GM12878 (cell line): ENCODE measurements around the gene FKTN. TPM values are rescaled to one million over a fixed set of nuclear protein-coding genes. Genes with fewer than 3 reads are reported as not detected.

Source experiments
- ATAC-seq: fragments of 200-7000 bp; cut with Tn5 transposase; 3 replicates; pipeline ENCODE4 v1.9.1; 2020; ENCODE audit warnings: mild to moderate bottlenecking, moderate library complexity
- BruUV-seq: library from RNA; stranded (reverse); fragments of 400-500 nt; replicated peaks from 2 replicates; lab custom pipeline; 2021; lab: Mats Ljungman, UMichigan
- CTCF ChIA-PET: fragments of 300-600 bp; sonication (Branson Sonifier 250); formaldehyde crosslinking; extraction: SDS; loops from one replicate; lab custom pipeline; 2021; ENCODE audit warnings: inconsistent platforms; lab: Yijun Ruan, JAX
- POLR2A ChIA-PET: fragments of 350-600 bp; formaldehyde crosslinking; extraction: SDS; loops from one replicate; lab custom pipeline; 2021; ENCODE audit warnings: inconsistent platforms; lab: Charles Lee
- RAD21 ChIA-PET: fragments of 300-600 bp; sonication (Branson Sonifier 250); formaldehyde crosslinking; loops from one replicate; lab custom pipeline; 2023; ENCODE audit warnings: antibody characterized with exemption; ENCODE audit not compliant: unreplicated experiment; lab: Charles Lee
- SMC1A ChIA-PET: fragments of 300-600 bp; sonication (Branson Sonifier 250); formaldehyde crosslinking; loops from one replicate; lab custom pipeline; 2023; ENCODE audit not compliant: unreplicated experiment, uncharacterized antibody; lab: Charles Lee
- DNase-seq: peaks from one replicate; pipeline ENCODE4 v3.0.0-alpha.2; 2011; ENCODE audit warnings: low read depth, low spot score
- FAIRE-seq: peaks from 3 replicates; lab custom pipeline; 2011; peaks lifted over from hg19 to GRCh38; lab: Jason Lieb, UNC
- H2AFZ ChIP-seq: 2 replicates; pipeline ENCODE4 v1.6.0; 2011; ENCODE audit warnings: low read depth, low read length, control low read depth; ENCODE audit not compliant: control insufficient read depth
- H3K27ac ChIP-seq: 2 replicates; pipeline ENCODE4 v1.5.1; 2011; ENCODE audit warnings: control low read depth; ENCODE audit not compliant: control insufficient read depth, insufficient read depth
- H3K27me3 ChIP-seq, 2 experiments: replicated peaks in 1 of 2; 2 replicates each; pipeline versions ENCODE4 v1.6.0 to v1.6.1; 2011; ENCODE audit warnings: low read length in 1 of 2; ENCODE audit not compliant: control insufficient read depth in 2 of 2, insufficient read depth in 2 of 2
- H3K36me3 ChIP-seq, 2 experiments: 2 replicates each; pipeline ENCODE4 v1.5.1; 2011; ENCODE audit warnings: low read length in 1 of 2; ENCODE audit not compliant: control insufficient read depth in 2 of 2, insufficient read depth in 2 of 2
- H3K4me1 ChIP-seq: 2 replicates; pipeline ENCODE4 v1.6.1; 2011; ENCODE audit warnings: mild to moderate bottlenecking, low read length, moderate library complexity, mixed read lengths; ENCODE audit not compliant: control insufficient read depth, insufficient read depth
- H3K4me2 ChIP-seq: 2 replicates; pipeline ENCODE4 v1.6.0; 2011; ENCODE audit warnings: control low read depth; ENCODE audit not compliant: control insufficient read depth, insufficient read depth
- H3K4me3 ChIP-seq: fragments of 200-600 bp; sonication (generic); 2 replicates; pipeline ENCODE4 v1.5.1; 2016
- H3K79me2 ChIP-seq: 2 replicates; pipeline ENCODE4 v1.6.0; 2011; ENCODE audit warnings: low read length; ENCODE audit not compliant: control insufficient read depth, insufficient read depth
- H3K9ac ChIP-seq: 2 replicates; pipeline ENCODE4 v1.8.0; 2011; ENCODE audit warnings: low read length, control low read depth, mixed read lengths; ENCODE audit not compliant: control insufficient read depth, insufficient read depth
- H3K9me3 ChIP-seq: replicated peaks from 3 replicates; pipeline ENCODE4 v1.5.1; 2011; ENCODE audit warnings: mild to moderate bottlenecking, low read length; ENCODE audit not compliant: control insufficient read depth, insufficient read depth
- H4K20me1 ChIP-seq: 2 replicates; pipeline ENCODE4 v1.6.0; 2011; ENCODE audit not compliant: control insufficient read depth, insufficient read depth
- ATF7 ChIP-seq: fragments of 450-650 bp; IDR thresholded peaks from 2 replicates; pipeline ENCODE4 v1.6.1; 2016; ENCODE audit warnings: low read depth, mild to moderate bottlenecking
- FOXK2 ChIP-seq: fragments of 450-650 bp; IDR thresholded peaks from 2 replicates; pipeline ENCODE4 v1.6.1; 2017; ENCODE audit warnings: mild to moderate bottlenecking, moderate library complexity
- GABPA ChIP-seq: IDR thresholded peaks from 2 replicates; pipeline ENCODE4 v1.6.1; 2014; ENCODE audit warnings: antibody characterized with exemption, low read depth, mild to moderate bottlenecking, inconsistent platforms
- MYC ChIP-seq: IDR thresholded peaks from 2 replicates; pipeline ENCODE4 v1.6.1; 2011; ENCODE audit warnings: mild to moderate bottlenecking, low read length, moderate library complexity, inconsistent platforms; ENCODE audit not compliant: insufficient read depth, insufficient replicate concordance, insufficient read length, severe bottlenecking
- RAD51 ChIP-seq: fragments of 450-650 bp; IDR thresholded peaks from 2 replicates; pipeline ENCODE4 v1.6.1; 2016; ENCODE audit warnings: moderate library complexity, mild to moderate bottlenecking, inconsistent platforms
- SPI1 ChIP-seq: IDR thresholded peaks from 2 replicates; pipeline ENCODE4 v1.6.1; 2011; ENCODE audit warnings: low read depth, mild to moderate bottlenecking, low read length, moderate library complexity, borderline replicate concordance; ENCODE audit not compliant: insufficient read depth
- WGBS: methylation state at CpG from one replicate; pipeline ENCODE4 v1.1.6; 2016; ENCODE audit warnings: low lambda C conversion rate; ENCODE audit not compliant: insufficient replicate concordance, insufficient coverage; ENCODE audit errors: missing lambda C conversion rate; 5-methylcytosine and 5-hydroxymethylcytosine counted together
- in situ Hi-C: fragments of 300-500 bp; cut with MboI; formaldehyde crosslinking; loops from 9 replicates; pipeline ENCODE4 v1.14.3; 2018; ENCODE audit warnings: mixed read lengths
- intact Hi-C: fragments of 100-400 bp; cut with micrococcal nuclease; formaldehyde crosslinking; loops from one replicate; pipeline ENCODE4 v1.14.2; 2022; ENCODE audit not compliant: unreplicated experiment
- polyA plus RNA-seq, 11 experiments: library from polyadenylated mRNA; depleted of rRNA in 4 of 11; unstranded in 6 of 11; stranded (reverse) in 5 of 11; fragments of >200 nt; fragmentation: Nextera tagmentation in 4 of 11; fragmentation: Illumina TruSeq in 1 of 11; extraction: Ambion mirVana in 4 of 11; extraction: Trizol in 1 of 11; gene quantifications; 1 replicate in 1 of 11; 2 replicates in 10 of 11; pipeline versions ENCODE4 v1.2.1 to v1.2.3, GENCODE V29; 2011 to 2016; ENCODE audit warnings: inconsistent platforms in 2 of 11, missing spikeins in 2 of 11, low read depth in 1 of 11
- total RNA-seq, 4 experiments: library from RNA; depleted of rRNA in 3 of 4; stranded (reverse); fragments of >200 nt in 3 of 4; fragmentation: Illumina TruSeq in 1 of 4; extraction: Trizol in 1 of 4; gene quantifications; 2 replicates each; pipeline versions ENCODE4 v1.2.1 to v1.2.3, GENCODE V29; 2013 to 2021
- TF ChIP-seq, protein P1 (sequence below): fragments of 450-650 bp; formaldehyde crosslinking; IDR thresholded peaks from 2 replicates; pipeline ENCODE4 v1.5.0; 2022; ENCODE audit warnings: mild to moderate bottlenecking, missing genetic modification characterization

Gene FKTN
- total and polyA plus RNA-seq, 10 of the 15 experiments (the other 5 are each of a cell fraction or from before 2014, with no cell fraction given): 3.6 to 15.9 (median 10.6) TPM

DNA sequence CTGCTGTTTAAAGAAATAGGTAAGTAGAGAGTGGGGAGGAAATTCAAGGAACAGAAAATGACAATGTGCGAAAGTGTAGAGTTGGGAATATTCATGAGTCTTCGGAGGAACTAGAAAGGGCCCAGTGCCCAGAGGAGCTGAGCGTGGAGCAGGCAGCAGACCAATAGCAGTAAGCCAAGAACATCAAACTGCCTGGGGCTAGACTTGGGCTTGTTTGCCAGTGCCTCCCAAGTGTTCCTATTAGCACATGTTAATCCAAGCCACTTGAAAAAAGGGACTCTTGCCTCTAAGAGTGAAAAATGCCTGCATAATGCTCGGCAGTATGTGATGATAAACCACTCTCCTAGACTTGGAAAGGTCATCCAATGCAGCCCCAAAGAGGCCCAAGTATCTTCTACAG is 103.1 kb downstream of the FKTN start:
- H3K27me3 ChIP-seq: no peaks in the 10 kb centered on the region; a peak in 1 of 4 replicates
- SMC1A ChIA-PET: no interaction called here
- no peak overlapping the region for H3K4me3 ChIP-seq
- no peaks in the 10 kb centered on the region for H4K20me1 ChIP-seq
- no peaks in the 10 kb centered on the region for H3K36me3 ChIP-seq
- ATAC-seq: no peak
- WGBS: 85% methylated on average over 4 of the region's 4 CpGs
- peaks cover 14% of the 10 kb centered on the region for H3K4me1 ChIP-seq
- no peaks in the 10 kb centered on the region for H3K79me2 ChIP-seq
- RAD21 ChIA-PET: interaction anchor here (1.1 kb wide), 1 partner anchor 160 kb away, joined by 3 read pairs; no protein-coding TSS in a partner anchor
- no TSS peak for BruUV-seq
- no peak overlapping the region for H3K4me2 ChIP-seq
- CTCF ChIA-PET: interaction anchor here (1.4 to 1.5 kb wide), 2 partner anchors 23 to 57 kb away, joined by 3 to 4 read pairs; no protein-coding TSS in a partner anchor
- H3K27ac ChIP-seq: no peak overlapping the region
- in situ Hi-C loops: no loop called here
- intact Hi-C loops: no loop called here
- FAIRE-seq: peak; percentile 23
- no peak overlapping the region for H3K9ac ChIP-seq
- H3K9me3 ChIP-seq: no peaks in the 10 kb centered on the region
- H2AFZ ChIP-seq: no peak overlapping the region
- DNase-seq: no peak
- POLR2A ChIA-PET: no interaction called here
- TF ChIP-seq GABPA: no peak

DNA sequence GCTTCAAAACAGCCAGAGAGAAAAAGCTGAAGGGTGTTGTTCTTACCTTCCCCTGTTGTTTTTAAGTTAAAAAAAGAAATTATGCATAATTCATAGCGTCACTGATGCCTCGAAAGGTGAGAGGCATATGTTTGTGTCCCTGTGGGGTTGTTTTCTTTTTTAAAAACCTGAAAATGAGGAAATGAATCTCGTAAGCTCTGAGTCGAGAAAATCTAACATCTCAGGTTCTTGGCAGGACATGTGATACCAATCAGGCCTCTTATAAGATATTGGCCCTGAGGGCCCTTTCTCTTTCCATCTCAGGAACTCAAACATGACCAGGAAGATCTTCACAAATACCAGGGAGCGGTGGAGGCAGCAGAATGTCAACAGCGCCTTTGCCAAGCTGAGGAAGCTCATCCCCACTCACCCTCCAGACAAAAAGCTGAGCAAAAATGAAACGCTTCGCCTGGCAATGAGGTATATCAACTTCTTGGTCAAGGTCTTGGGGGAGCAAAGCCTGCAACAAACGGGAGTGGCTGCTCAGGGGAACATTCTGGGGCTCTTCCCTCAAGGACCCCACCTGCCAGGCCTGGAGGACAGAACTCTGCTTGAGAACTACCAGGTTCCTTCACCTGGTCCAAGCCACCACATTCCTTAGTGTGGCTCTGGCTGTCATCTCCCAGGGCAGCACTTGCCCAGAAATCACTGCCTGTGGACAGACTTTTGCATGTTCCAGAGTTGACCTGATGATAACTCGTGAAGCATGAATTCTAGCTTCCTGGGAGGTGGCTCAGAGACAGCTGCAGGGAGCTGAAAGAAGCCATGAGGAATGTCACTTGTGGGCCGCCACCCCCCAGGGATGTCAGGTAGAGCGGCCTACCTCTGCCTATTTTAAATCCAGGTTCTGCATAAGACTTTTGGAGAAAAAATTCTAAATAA is 104.5 kb downstream of the FKTN start, which contains the start of gene TAL2:
Gene TAL2 (plus strand): TSS at position 274 of the 921 bp plus-strand sequence. CDS start 40 bp downstream, at position 314.
- Histone ChIP-seq H3K4me3 (no peak within 1 kb of the TSS), H2AFZ (peak within 1 kb of the TSS; percentile 90), H3K4me1 (peaks cover 14% of the 10 kb centered on the region), H3K27ac (peak within 1 kb of the TSS; percentile 47), H4K20me1 (no peaks in the 10 kb centered on the region), H3K9me3 (no peaks in the 10 kb centered on the region), H3K4me2 (peak within 1 kb of the TSS; percentile 62), H3K79me2 (no peaks in the 10 kb centered on the region), H3K36me3 (no peaks in the 10 kb centered on the region), H3K27me3 (no peaks in the 10 kb centered on the region), H3K9ac (no peak within 1 kb of the TSS)
- ATAC-seq: peak; percentile 91
- intact Hi-C loops (no loop called here), in situ Hi-C loops (no loop called here)
- SMC1A ChIA-PET: interaction anchor here (1.0 to 1.2 kb wide), 2 partner anchors 56 to 131 kb away, joined by 3 to 6 read pairs; no protein-coding TSS in a partner anchor
- 23% methylated on average over 12 of the region's 12 CpGs for WGBS
- CTCF ChIA-PET: interaction anchor here (0.7 to 1.5 kb wide), 4 partner anchors 31 to 798 kb away, joined by 3 to 4 read pairs (median 4); partner anchors contain the start of gene TMEM38B
- peak; percentile 37 for DNase-seq
- FAIRE-seq: peak; percentile 75
- RAD21 ChIA-PET: interaction anchor here (1.0 to 1.7 kb wide), 3 partner anchors 10 to 161 kb away, joined by 3 to 5 read pairs (median 3); no protein-coding TSS in a partner anchor
- POLR2A ChIA-PET: no interaction called here
- BruUV-seq: no TSS peak
- TF ChIP-seq, protein P1, sequence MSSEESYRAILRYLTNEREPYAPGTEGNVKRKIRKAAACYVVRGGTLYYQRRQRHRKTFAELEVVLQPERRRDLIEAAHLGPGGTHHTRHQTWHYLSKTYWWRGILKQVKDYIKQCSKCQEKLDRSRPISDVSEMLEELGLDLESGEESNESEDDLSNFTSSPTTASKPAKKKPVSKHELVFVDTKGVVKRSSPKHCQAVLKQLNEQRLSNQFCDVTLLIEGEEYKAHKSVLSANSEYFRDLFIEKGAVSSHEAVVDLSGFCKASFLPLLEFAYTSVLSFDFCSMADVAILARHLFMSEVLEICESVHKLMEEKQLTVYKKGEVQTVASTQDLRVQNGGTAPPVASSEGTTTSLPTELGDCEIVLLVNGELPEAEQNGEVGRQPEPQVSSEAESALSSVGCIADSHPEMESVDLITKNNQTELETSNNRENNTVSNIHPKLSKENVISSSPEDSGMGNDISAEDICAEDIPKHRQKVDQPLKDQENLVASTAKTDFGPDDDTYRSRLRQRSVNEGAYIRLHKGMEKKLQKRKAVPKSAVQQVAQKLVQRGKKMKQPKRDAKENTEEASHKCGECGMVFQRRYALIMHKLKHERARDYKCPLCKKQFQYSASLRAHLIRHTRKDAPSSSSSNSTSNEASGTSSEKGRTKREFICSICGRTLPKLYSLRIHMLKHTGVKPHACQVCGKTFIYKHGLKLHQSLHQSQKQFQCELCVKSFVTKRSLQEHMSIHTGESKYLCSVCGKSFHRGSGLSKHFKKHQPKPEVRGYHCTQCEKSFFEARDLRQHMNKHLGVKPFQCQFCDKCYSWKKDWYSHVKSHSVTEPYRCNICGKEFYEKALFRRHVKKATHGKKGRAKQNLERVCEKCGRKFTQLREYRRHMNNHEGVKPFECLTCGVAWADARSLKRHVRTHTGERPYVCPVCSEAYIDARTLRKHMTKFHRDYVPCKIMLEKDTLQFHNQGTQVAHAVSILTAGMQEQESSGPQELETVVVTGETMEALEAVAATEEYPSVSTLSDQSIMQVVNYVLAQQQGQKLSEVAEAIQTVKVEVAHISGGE (CRISPR knock-in tag): no peak
- TF ChIP-seq SPI1: peak; percentile 82
- TF ChIP-seq FOXK2: 0 out of 2 replicates have a peak, but pooled peaks have one; percentile 39
- peak; percentile 21; the same call in 1 of the 2 replicates for TF ChIP-seq ATF7
- TF ChIP-seq RAD51: peak; percentile 74
- TF ChIP-seq MYC: no peak
